H7 (cell line): ENCODE results near the gene HAGH. TPM values are rescaled to one million over a fixed set of nuclear protein-coding genes. Genes with fewer than 3 reads are reported as not detected.

Experiments
- DNase-seq: peaks from one replicate; pipeline ENCODE4 v3.0.0; 2012
- H3K27me3 ChIP-seq: 2 replicates; pipeline ENCODE4 v1.6.0; 2011; ENCODE audit warnings: mild to moderate bottlenecking, low read length; ENCODE audit not compliant: control insufficient read depth, insufficient read depth
- H3K36me3 ChIP-seq: replicated peaks from 2 replicates; pipeline ENCODE4 v1.5.1; 2011; ENCODE audit warnings: low read length; ENCODE audit not compliant: control insufficient read depth, insufficient read depth
- H3K4me3 ChIP-seq: 2 replicates; pipeline ENCODE4 v1.5.1; 2011; ENCODE audit warnings: low read depth, mild to moderate bottlenecking, control low read depth, low read length, moderate library complexity; ENCODE audit not compliant: insufficient read depth
- total RNA-seq: library from RNA; depleted of rRNA; stranded (reverse); fragments of >200 nt; shearing (Covaris generic); gene quantifications from 2 replicates; pipeline ENCODE4 v1.2.3, GENCODE V29; 2014

HAGH gene
- total RNA-seq, 1 experiment from 2014 or later, result 51.8 TPM

DNA sequence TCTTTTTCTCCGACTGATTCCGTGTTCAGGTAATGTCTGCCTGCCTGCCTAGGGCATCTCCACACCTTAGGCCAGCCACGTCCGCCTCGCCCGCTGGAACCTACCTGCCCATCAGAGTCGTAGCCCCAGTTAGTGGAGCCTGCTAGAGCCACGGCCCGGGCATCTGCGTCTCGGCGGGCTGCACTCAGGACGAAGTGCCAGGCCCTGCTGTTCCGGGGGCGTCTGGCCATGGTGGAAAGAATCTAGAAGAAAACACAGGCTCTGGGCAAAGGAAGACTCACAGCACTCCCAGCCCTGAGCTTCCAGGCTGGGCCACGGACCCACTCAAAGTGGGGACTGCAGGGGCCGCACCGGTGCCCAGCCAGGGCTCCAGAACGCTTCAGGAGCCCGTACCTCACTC, 45.4 kb downstream of the HAGH start:
- H3K27me3 ChIP-seq, result no peaks in the 10 kb centered on the region
- H3K36me3 ChIP-seq, result peaks cover 2% of the 10 kb centered on the region
- peak overlapping the region; percentile 62 for H3K4me3 ChIP-seq
- DNase-seq, result no peak

- Histone ChIP-seq H3K4me3 (no peak overlapping the region), H3K27me3 (no peaks in the 10 kb centered on the region), H3K36me3 (peaks cover 2% of the 10 kb centered on the region)
- no peak for DNase-seq
Measured at GRCh38 chr16:1780677-1781072, 46.0 kb downstream of the HAGH start.

DNA sequence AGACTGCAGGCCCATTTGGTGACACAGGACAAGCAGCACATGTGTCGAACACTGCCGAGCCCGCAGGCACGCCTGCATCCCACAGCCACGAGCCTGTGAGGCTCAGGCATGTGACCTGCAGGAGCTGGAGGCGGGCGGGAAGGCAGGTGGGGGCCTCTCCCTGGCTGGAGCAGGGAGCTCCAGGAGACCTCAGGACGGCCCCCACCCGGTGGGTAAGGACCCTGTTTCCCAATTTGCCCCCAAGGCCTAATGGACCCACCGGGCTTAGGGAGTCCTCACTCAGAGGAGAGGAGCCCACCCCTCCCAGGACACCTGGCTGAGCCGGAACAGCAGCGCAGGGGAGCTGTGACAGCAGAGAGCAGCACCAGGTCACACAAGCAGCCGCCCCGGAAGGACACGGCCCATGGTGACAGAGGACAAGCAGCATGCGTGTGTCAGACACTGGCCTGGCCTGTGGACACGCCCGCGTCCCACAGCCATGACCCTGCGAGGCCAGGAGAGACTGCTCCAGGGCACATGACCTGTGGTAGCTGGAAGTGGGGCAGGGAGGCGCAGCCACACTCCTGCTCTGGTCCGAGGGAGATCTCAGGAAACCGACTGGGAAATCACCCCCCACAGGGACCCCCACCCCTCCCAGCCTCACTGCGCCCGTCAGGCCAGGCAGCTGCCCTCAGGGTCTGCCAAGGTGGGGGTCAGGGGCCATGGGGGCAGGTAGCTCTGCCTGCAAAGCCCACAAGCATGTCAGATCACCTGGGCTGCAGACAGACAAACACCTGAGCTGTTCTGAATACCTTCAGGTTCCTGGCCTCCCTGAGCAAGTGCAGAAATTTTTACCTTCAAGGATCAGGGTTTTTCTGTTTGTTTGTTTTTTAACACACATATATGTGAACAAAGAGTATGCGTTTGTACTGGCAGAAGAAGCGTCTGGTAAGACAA, 46.6 kb downstream of the HAGH start:
- no peaks in the 10 kb centered on the region for H3K27me3 ChIP-seq
- H3K36me3 ChIP-seq, result peaks cover 2% of the 10 kb centered on the region
- no peak for DNase-seq
- no peak overlapping the region for H3K4me3 ChIP-seq

DNA sequence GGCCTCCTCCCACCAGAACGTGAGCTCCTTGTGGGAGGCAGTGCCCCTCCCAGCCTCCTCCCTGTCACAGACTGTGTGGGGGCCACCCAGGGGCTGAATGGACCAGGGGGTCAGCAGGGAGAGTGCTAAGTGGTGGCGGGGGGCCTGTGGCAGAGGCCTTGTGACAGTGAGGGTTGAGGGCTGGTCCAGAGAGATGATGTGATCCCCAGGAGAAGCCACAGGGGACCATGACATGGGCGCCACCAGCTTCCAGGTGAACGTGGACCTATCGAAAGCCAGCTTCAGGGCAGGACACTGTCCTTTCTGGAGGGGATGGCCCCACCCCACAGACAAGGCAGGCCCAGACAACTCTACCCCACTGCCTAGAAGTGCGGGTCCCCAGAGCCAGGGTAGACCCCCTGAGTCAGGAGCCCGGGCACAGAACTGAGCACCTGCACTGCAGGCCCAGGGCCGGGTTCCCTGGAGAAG, 47.4 kb downstream of the HAGH start:
- Histone ChIP-seq H3K27me3 (no peaks in the 10 kb centered on the region), H3K36me3 (peaks cover 2% of the 10 kb centered on the region), H3K4me3 (no peak overlapping the region)
- DNase-seq, result no peak

- no peak for DNase-seq
- Histone ChIP-seq H3K36me3 (peaks cover 2% of the 10 kb centered on the region), H3K4me3 (no peak overlapping the region), H3K27me3 (no peaks in the 10 kb centered on the region)
Measured at GRCh38 chr16:1778200-1779179, 48.1 kb downstream of the HAGH start.

- Histone ChIP-seq H3K36me3 (peaks cover 2% of the 10 kb centered on the region), H3K27me3 (no peaks in the 10 kb centered on the region), H3K4me3 (no peak overlapping the region)
- no peak for DNase-seq
Measured at GRCh38 chr16:1777375-1778199, 49.0 kb downstream of the HAGH start.

- H3K36me3 ChIP-seq, result peaks cover 2% of the 10 kb centered on the region
- H3K27me3 ChIP-seq, result no peaks in the 10 kb centered on the region
- DNase-seq, result no peak
- H3K4me3 ChIP-seq, result no peak overlapping the region
Measured at GRCh38 chr16:1776991-1777374, 49.6 kb downstream of the HAGH start.

DNA sequence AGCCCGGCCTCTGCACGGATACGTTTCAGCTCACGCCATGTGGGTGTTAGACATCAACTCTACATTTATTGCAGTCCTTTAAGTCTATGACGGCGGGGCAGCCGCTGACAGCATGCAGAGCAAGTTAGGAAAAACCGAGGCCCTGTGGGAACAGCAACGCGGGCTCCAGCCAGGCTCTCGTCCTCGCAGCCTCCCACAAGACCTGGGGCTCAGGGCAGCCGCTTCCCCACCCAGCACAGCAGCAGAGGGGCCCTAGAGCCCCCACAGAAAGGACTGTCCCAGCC, 50.0 kb downstream of the HAGH start:
- Histone ChIP-seq H3K27me3 (no peaks in the 10 kb centered on the region), H3K36me3 (peaks cover 2% of the 10 kb centered on the region), H3K4me3 (no peak overlapping the region)
- DNase-seq, result no peak

DNA sequence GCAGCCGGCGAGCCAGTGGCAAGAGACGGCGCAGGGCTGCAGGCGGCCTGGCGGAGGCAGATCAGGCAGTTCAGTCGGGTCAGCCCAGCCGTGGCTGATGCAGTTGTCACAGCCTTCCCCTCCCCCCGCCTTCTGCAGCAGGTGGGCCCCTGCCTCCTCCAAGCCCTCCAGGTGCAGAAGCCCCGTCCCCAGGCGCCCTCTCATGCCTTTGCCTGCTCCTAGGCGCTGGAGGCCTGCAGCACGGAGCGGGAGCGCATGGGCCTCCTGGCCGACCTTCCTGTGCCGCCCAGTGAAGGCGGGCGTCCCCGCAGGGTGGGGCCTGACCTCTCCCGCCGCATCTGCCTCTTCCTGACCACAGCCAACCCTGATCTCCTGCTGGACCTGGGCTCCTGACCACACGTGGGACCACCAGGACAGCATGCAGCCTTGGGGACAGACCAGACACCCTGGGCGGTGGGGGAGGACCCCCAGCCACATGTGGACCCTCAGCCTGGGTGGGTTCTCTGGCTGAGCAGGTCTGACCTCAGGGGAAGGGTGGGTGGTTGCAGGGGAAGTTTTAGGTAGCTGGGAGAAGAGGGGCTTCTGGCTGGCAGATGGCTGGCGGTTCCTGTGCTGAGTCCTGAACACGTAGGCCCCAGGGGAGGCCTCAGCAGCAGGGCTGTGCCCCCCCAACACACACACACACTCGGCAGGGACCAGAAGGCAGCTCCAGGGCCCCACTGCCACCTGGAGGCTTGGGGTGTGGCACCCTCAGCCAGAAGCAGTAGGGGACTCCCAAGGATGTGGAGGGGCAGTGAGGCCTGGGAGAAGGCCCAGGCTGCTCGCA, 50.6 kb downstream of the HAGH start:
- H3K27me3 ChIP-seq, result no peaks in the 10 kb centered on the region
- DNase-seq, result no peak
- no peak overlapping the region for H3K4me3 ChIP-seq
- peaks cover 2% of the 10 kb centered on the region for H3K36me3 ChIP-seq

GRCh38 chr16:1775006-1775845, 51.4 kb downstream of the HAGH start:
- no peak for DNase-seq
- Histone ChIP-seq H3K36me3 (no peaks in the 10 kb centered on the region; the same call in none of the 2 replicates), H3K27me3 (no peaks in the 10 kb centered on the region), H3K4me3 (no peak overlapping the region)

DNA sequence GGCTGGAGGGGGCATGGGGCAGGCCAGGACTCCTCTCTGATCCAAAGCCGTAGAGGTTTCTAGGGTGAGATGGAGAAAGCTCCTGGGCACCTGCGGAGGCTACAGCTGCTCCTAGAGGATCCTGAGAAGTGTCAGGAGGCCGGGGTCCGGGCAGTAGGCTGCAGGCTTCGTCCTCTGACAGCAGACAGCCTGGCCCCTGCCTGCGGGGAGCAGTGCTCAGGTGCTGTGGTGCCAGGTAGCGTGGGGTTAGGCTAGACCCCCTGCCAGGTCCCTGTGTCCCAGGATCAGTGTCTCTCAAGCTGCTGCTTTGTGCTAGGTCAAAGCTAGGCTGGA, 52.2 kb downstream of the HAGH start:
- DNase-seq, result no peak

DNA sequence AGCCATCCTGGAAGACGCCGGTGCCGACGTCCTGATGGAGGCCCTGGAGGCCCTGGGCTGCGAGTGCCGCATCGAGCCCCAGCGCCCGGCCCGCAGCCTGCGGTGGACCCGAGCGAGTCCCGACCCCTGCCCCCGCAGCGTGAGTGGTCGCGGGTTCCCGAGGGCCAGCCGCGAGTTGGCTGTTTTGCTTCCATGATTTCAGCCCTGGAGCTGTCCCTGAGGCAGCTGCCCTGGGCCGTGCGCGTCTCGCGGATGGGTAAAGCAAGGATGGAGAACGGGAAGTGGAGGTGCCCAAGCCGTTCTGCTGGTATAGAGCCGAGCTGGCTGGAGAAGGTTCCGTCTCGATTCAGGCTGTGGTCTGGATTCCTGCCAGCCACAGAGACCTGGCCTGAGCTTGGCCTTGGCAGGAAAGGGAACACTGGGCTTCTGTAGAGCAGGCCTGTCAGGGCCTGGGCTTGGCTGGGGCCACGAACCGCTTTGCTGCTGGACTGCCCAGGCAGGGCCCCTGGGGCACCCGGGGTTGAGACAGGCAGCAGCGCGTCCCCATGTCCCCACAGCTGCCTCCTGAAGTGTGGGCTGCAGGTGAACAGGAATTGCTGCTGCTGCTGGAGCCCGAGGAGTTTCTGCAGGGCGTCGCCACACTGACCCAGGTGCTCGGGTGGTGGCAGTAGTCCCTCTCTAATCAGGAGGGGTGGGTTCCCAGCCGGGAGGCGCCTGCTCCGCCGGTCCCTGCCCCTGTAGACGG, 52.8 kb downstream of the HAGH start:
- peak overlapping the region; percentile 98 for H3K4me3 ChIP-seq
- no peak for DNase-seq
- H3K36me3 ChIP-seq, result no peaks in the 10 kb centered on the region; the same call in none of the 2 replicates
- no peaks in the 10 kb centered on the region for H3K27me3 ChIP-seq

More for the DNA sequence above, 52.2 kb downstream of the HAGH start:
- Histone ChIP-seq H3K4me3 (no peak overlapping the region), H3K36me3 (no peaks in the 10 kb centered on the region; the same call in none of the 2 replicates), H3K27me3 (no peaks in the 10 kb centered on the region)
